Central memory CD4-positive, alpha-beta T cell (primary cell): ENCODE data around the gene PNPLA6.
A peak's percentile ranks its signal among the peaks of the same experiment; 100 is the strongest.

Experiments used
- DNase-seq: peaks from one replicate; pipeline ENCODE4 v3.0.0; 2022
- total RNA-seq, 3 experiments: gene quantifications; one replicate each; lab custom pipeline; 2026; lab: John Stamatoyannopoulos, UW

The PNPLA6 gene
- total RNA-seq: 67.7 to 102 (median 97.0) reads per million in 3 experiments

DNA sequence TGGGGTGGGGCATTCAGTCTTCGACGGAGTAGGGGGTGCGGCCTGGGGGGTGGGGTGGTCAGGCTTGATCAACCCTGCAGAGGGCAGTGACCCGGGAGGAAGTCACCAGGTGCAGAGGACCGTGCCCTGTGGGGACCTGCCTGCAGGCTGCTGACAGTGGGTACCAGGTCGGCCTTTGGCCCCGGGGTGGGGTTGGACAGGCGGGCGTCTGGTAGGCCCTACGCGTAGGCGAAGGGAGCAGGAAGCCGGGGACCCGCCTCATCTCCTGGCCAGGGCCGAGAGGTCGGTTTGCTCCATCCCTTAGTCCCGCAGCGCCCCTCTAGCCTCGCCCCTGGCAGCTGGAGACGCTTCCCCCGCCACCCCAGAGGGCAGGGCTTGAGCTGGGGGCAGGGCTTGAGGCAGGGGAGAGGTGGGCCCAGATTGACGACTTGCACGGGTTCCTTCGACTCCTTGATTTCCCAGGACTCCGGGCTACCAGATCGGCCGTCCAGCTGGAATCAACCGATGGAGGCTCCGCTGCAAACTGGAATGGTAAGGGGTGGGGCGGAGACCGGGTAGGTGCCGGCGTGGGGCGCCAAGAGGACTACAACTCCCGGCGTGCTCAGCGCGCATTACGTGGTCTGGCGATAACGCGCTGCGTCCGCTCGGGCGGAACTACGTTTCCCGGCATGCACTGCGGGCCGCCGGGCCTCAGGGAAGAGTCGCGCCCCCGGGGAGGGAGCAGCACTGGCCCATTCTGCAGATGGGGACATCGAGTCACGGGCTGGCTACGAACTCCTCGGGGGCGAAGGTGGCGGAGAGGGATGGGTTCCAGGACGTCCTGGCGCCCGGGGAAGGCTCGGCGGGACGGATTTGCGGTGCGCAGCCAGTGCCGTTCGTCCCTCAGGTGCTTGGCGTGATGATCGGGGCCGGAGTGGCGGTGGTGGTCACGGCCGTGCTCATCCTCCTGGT lies at the start of gene PNPLA6:
TSS of gene PNPLA6 (plus strand) at position 671 of the 951 bp plus-strand sequence. CDS start at position 743, 72 bp downstream.
- peak; percentile 89 for DNase-seq

DNA sequence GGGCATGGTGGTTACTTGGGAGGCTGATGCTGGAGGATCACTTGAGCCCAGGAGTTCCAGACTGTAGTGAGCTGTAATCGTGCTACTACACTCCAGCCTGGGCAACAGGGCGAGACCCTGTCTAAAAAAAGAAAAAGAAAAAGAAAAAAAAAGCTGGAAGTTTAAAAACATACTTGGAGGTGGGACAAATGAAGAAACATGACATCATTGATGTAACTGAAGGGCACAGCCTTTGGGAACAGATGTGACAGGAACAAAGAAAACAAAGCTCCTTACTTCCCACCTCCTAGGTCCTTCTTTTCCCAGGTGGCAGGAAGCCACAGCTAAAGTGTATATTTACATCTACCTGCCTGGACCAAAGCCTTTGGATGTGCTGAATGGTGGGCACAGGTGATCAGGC lies 48.6 kb upstream of the PNPLA6 start:
- no peak for DNase-seq

DNA sequence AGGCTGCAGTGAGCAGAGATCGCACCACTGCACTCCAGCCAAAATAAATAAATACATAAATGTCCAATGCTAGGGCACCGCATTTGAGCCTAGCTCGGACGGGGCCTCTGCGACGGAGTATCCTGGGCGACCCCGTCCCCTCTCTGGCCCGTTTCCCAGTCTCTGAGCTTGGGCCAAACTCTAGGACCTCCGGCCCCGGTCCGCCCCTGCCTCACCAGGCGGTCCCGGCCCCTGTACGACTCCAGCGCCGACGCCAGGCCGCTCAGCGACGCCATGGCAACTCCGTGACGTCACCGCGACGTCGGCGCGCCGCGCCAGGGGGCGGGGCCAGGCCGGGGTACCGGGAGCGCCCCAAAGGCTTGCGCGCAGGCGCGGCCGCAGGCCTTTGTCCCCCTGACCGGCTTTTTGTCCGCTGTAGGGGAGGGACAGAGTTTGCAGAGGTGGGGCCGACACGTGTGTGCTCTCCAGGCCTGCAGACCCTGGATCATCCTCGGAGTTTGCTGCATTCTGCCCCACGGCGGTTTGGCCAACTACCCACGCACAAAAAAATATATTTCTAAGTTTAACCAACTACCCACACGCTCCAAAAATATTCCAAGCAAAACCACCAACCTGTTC lies 46.7 kb upstream of the PNPLA6 start, which contains the start of gene PEX11G:
TSS of gene PEX11G (minus strand) at position 300 of the 618 bp plus-strand sequence. CDS start at position 275, 25 bp downstream.
- DNase-seq: peak; percentile 85

DNA sequence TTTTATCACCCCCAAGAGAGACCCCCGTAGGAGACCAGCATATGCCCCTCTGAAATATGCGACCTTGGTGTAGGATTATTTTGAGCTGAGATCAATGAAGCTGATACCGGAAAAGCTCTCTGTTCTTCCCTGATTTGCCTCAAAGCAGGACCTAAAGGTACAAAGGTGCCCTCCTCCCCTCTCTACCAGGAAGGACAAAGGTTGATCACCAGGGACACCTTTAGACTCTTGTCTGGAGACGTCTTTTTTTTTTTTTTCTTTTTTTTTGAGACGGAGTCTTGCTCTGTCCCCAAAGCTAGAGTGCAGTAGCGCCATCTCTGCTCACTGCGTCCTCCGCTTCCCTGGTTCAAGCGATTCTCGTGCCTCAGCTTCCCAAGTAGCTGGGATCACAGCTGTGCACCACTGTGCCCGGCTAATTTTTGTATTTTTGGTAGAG lies 45.9 kb upstream of the PNPLA6 start:
- DNase-seq: no peak

DNA sequence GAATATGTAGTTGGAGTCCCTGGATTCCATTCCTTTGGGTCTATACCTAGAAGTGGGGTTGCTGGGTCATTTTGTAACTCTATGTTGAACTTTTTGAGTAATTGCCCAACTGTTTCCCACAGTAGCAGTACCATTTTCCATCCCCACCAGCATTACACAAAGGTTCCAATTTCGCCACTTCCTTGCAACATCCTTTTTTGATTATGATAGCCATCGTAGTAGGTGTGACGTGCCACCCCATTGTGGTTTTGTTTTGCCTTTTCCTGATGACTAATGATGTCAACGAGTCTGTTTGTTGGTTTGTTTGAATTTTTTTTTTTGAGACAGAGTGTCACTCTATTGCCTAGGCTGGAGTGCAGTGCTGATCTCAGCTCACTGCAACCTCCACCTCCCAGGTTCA lies 43.4 kb upstream of the PNPLA6 start:
- peak; percentile 39 for DNase-seq

DNA sequence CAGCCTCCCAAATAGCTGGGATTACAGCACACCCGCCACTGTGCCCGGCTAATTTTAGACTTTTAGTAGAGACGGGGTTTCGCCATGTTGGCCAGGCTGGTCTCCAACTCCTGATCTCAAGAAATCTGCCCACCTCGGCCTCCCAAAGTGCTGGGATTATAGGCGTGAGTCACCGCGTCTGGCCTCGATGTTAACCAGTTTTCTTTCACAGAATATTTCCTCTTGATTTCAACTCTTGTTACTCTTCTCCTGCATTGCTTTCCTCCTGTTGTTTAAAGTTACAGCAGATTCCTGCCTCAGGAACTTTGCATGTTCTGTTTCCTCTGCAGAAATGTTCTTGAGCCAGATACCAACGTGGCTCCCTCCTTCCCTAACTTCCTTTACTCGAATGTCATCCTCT lies 43.0 kb upstream of the PNPLA6 start:
- DNase-seq: no peak

DNA sequence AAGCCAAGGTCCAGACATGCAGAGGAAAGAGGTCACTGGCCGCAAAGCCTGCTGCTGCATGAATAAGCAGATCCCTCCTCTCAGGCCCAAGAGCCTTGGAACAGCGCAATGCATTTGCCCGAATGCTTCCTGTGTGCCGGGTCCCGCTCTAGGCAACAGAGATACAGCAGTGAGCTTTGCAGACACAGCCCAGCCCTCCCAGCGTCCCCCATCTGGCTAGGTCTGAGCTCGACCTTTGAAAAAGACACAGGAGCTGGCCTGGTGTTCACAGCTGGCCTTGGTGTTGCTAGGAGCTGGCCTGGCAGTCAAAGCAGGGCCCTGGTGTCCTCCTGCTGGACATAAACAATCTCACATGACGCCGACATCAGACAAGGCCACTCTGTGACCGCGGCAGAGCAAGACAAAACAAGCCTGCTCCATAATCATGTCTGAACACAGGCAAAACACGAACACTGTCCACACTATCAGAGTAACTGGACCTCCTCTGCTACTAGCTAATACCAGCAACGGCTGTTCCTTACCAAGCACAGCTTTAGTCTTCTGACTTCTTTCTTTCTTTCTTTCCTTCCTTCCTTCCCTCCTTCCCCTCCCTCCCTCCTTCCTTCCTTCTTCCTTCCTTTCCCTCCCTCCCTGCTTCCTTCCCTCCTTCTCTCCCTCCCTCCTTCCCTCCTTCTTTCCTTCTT lies 41.0 kb upstream of the PNPLA6 start:
- DNase-seq: no peak

DNA sequence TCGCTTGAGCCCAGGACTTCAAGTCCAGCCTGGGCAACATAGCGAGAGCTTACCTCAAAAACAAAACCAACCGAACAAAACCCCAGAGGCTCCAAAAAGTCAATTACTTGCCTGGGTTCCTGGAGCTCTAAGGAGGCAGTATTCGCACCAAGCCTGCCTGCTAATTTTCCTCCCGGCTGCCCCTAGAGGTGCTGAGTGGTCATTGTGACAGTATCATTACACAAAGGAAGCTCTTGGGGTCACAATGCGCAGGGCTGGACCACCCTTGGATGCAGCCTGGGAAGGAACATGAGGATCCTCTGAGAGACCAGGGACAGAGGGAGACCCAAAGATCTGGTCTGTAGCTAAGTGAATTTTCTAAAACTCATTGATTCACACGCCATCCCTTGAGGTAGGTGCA lies 38.2 kb upstream of the PNPLA6 start:
- DNase-seq: no peak

DNA sequence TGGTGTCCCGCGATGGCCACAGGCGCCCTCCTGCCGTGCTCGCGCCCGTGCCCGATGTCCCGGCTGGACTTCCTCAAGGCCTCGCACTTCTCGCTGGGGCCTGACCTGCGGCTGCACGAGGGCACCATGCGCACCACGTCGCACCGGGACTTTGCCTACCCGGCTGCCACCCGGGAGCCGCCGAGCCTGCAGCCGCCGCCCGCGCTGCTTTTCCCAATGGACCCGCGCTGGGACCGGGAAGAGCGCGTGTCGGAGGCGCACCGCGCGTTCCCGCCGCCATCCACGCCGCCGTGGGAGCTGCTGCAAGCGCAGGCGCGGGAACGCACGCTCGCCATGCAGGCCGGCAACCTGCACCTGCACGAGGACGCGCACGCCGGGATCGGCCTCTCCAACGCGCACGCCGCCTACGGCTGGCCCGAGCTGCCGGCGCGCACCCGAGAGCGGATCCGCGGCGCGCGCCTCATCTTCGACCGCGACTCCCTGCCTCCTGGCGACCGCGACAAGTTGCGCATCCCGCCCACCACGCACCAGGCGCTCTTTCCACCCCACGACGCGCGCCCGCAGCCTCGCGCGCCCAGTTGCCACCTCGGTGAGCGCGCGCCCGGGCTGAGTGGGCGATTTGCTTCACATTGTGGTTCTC lies 34.6 kb upstream of the PNPLA6 start:
- DNase-seq: no peak

DNA sequence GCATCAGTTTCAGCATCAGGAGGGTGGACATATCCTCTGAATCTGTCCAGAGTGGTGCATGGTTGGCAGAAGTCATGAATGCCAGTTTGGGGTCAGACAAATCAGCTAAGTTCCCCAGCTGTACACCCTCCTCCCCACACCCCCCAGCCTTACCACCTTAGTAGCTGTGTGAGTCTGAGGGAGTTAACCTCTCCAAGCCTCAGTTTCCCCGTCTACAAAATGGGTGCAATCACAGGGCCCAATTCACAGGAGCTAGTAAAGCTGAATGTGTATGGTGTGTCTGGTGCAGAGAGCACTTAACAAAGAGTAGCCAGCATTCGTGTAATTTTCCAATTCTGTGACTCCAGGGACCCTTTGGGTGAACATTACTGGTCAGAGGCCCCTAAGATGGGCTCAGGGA lies 33.0 kb upstream of the PNPLA6 start:
- DNase-seq: no peak

DNA sequence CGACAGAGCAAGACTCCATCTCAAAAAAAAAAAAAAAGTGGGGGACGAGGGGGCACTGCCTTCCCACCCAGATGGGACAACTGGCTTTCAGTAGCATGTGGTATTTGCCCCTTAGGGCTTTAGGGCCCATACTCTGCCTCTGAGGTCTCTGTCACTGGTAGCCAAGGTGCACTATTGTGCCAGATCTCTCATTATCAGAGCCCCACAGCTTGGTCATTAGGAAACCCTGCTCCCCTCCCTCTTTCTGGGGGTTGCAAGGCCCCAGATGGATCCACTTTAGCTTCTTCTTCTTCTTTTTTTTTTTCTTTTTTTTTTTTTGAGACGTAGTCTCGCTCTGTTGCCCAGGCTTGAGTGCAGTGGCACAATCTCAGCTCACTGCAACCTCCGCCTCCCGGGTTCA lies 30.8 kb upstream of the PNPLA6 start:
- no peak for DNase-seq

DNA sequence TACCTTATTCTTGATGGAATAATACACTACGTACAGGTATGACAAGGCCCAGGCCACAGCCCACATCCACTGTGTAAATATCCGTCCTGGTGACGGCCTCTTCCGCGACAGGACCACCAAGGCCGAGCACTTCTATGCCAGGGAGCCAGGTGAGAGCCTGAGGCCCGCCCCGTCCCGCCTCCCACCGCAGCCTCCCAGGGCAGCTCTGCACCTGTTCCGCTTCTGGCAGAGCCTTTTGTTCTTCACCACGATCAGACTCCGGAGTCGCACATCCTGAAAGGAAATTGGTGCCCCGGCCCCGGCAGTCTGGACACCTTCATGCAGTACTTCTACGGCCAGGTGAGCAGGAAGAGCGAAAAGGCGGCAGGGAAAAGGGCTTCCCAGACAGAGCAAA lies 30.2 kb upstream of the PNPLA6 start:
- DNase-seq: no peak

DNA sequence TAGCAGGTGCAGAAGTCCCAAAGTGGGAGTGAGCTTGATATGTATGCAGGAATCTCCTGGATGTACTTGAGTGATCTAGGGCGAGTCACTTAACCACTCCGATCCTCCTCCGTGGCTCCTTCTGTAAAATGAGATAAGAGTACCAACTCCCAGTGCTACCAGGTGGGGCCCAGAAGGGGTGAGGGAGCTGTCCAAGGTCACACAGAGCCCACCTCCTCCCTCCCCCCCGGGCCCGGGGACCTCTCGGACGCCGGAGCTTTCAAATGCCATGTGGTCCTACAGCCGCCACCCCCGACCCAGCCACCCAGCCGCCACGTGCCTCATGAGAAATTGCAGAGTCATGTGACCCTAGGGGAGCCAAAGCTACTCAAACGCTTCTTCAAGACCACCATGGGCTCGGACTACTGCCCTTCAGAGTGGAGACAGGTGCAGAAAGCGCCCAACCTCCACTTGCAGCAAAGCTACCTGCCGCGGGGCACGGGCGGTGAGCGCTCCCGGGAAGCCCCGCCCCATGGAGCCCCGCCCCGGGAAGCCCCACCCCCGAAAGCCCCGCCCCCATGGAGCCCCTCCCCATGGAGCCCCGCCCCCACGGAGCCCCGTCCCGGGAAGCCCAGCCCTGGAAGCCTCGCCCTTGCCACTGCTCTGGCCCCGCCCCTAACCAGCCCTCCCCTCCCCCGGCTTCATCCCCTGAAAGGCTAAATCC lies 29.7 kb upstream of the PNPLA6 start:
- DNase-seq: no peak

DNA sequence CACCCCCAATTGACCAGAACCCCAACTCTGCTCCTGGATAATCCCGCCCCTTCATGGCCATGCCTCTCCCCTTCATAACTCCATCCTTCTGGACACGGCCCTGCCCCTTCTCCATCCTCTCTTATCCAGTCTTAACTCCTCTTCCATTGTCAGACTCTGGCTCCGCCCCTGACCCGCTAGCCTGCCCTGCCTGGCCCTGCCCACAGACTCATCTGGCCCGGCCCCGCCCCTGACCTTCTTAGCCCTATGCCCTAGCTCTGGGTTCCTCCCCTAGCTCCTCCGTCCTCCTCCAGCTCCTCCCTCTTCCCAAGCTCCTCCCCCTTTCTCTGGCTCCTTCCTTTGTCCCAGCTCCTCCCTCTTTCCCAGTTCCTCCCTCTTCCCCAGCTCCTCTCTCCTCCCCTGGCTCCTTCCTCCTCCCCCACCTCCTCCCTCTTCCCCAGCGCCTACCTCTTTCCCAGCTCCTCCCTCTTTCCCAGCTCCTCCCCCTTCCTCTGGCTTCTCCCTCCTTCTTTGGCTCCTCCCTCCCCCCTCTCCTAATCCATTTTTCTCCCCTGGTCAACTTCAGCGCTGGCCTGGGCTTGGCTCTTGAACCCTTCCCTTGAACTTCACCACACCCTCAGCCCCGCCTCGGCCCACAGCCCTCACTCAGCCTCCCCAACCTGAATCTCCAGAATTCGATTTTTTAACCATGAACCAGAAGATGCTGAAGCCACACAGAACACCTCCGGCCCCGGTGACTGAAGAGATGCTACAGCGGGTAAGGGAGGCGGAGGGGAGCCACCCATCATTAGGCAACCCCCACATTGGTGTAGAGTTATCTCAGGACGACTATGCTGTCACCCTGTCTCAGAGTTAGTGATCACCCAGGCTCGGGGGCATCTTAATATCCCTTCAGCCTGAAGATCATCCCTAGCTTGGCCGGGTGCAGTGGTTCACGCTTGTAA lies 28.9 kb upstream of the PNPLA6 start:
- DNase-seq: peak; percentile 23

DNA sequence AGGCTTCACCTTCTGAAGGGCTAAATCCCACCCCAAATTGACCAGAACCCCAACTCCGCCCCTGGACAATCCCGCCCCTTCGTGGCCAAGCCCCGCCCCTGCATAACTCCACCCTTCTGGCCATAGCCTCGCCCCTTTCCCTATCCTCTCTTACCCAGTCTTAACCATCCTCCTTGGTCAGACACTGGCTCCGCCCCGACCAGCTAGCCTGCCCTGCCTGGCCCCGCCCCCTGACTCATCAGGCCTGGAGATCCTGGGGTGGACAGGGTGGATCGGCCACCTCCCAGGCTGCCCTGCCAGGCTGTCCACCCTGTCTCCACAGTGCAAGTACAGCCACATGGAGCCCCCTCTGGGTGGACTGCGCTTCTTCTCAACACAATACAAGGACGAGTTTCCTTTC lies 27.6 kb upstream of the PNPLA6 start:
- no peak for DNase-seq

DNA sequence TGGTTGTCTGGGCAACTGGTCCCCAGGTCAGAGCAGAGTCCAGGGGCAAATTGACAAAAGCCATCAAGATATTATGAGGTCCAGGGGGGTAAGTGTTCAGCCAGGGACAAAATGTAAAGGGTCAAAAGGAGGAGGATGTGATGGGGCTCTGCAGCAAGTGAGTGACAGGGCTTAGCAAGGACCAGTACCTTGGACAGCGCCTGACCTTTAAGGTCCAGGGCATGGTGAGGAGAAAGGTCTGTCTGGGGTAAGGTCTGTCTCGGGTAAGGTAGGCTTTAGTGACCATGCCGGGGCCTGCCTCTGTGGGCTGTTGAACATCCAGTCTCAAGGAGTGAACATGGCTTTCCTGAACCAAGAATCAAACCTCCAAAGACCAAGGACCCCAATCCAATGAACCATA lies 25.9 kb upstream of the PNPLA6 start:
- DNase-seq: no peak

DNA sequence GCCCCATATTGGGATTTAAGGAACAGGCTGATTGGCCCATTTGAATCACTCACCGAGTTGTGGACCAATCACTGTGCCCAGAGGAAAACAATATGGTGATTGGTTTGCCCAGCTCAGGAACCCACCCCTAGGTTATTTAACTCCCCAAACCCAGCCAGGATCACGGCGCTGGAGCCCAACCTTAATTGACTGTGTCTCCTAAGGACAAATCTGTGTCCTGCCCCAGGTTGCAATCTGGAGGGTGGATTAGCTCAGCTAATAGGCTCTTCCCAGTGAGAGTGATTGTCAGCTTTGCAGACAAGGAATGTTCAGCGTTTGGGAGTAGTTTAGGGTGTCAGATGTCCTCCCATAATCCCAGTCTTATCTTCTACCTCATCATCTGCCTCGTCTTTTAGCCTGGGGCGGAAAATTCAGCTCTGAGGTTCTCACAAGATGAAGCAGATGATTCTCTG lies 23.1 kb upstream of the PNPLA6 start:
- DNase-seq: no peak

DNA sequence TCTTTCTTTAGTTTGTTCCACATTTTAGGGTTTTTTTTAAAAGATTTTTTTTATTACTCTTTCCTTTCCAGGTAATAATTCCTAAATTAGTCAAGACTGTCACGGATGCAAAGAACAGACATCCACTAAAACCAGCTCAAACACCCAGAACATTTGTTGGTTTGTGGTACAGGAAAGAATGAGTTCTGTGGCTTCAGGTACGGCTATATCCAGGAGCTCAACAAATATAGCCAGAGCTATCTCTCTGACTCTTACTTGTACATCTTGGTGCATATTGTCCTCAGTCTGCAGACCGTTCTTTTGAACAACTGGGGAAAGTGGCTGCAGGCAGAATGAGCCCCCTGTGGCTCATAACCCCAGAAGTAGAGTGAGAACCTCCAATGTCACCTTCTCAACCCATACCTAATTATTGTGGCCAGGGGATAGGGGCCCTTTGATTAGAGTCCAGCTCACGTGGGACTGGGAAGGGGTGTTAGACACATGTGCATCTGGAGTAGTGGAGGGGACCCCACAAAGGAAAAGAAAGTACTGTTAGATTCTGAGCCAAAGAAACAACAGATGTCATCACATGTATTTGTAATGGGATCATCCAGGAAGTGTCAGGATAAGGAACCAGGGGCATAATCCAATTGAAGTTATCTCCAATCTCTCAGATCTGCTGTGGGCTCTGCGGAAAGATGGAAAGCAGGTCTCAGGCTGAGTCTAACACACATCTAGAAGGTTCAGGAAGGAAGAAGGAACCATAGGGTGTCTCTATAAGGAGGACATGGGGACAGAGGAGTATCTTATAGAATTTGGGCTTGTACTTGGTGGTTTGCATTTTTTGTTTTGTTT lies 21.5 kb upstream of the PNPLA6 start:
- DNase-seq: no peak

DNA sequence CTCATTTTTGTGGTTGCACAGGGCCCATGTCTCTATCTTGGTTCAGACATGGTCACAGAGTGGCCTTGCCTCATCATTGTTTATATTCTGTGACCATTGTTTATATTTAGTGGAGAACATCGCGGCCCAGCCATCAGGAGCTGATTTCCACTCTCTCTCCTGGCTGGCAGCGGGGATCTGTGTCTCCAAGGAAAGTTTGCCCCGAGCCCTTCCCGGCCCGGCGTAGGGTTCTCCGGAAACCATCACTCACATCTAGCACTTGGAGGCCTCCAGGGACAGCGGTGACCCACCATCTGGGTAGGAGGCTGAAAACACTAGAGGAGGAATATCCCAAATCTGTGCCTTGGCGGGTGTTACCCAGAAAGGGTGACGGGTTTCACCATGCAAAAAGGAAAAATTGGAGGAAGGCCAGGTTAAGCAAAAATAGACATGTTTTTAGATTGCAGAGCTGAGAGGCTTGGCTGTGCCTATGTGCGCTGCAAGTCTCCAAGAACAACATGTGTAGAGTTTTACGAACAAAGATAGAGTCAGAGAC lies 20.3 kb upstream of the PNPLA6 start:
- DNase-seq: no peak
